Measurements from ENCODE around the gene PCSK6.

PCSK6 gene

GRCh38 chr15:101498717-101499480, 9.4 kb upstream of the PCSK6 start:
- no peak for DNase-seq (ENCODE audit: low read depth)

- DNase-seq (ENCODE audit: low read depth): no peak
Observed at GRCh38 chr15:101498076-101498716, 8.7 kb upstream of the PCSK6 start.

GRCh38 chr15:101497484-101498034, 8.1 kb upstream of the PCSK6 start:
- DNase-seq (ENCODE audit: low read depth): no peak

GRCh38 chr15:101497017-101497416, 7.5 kb upstream of the PCSK6 start:
- DNase-seq (ENCODE audit: low read depth): no peak

- DNase-seq (ENCODE audit: low read depth): no peak
Observed at GRCh38 chr15:101496198-101496986, 6.9 kb upstream of the PCSK6 start.

- no peak for DNase-seq (ENCODE audit: low read depth)
Observed at GRCh38 chr15:101495334-101496197, 6.1 kb upstream of the PCSK6 start.

GRCh38 chr15:101494251-101494796, 4.8 kb upstream of the PCSK6 start:
- DNase-seq (ENCODE audit: low read depth): no peak

GRCh38 chr15:101492766-101493692, 3.5 kb upstream of the PCSK6 start:
- no peak for DNase-seq (ENCODE audit: low read depth)

- no peak for DNase-seq (ENCODE audit: low read depth)
Observed at GRCh38 chr15:101491734-101492640, 2.5 kb upstream of the PCSK6 start.

- DNase-seq (ENCODE audit: low read depth): no peak
Observed at GRCh38 chr15:101490922-101491733, 1.6 kb upstream of the PCSK6 start.

GRCh38 chr15:101490408-101490891, 943 bp upstream of the PCSK6 start:
- DNase-seq (ENCODE audit: low read depth): no peak

GRCh38 chr15:101489237-101489598, 289 bp downstream of the PCSK6 start:
- DNase-seq (ENCODE audit: low read depth): no peak

- DNase-seq (ENCODE audit: low read depth): no peak
Observed at GRCh38 chr15:101488300-101489164, 975 bp downstream of the PCSK6 start.

- no peak for DNase-seq (ENCODE audit: low read depth)
Observed at GRCh38 chr15:101486696-101487459, 2.6 kb downstream of the PCSK6 start.

- DNase-seq (ENCODE audit: low read depth): no peak
Observed at GRCh38 chr15:101483462-101483861, 6.0 kb downstream of the PCSK6 start.
